Endothelial cell of umbilical vein (primary cell): ENCODE results near the gene SETD2. TPM values are rescaled to one million over a fixed set of nuclear protein-coding genes. Genes with fewer than 3 reads are reported as not detected.

ENCODE experiments used
- BruUV-seq: library from RNA; stranded (reverse); fragments of 400-500 nt; replicated peaks from 2 replicates; lab custom pipeline; 2021; lab: Mats Ljungman, UMichigan
- CTCF ChIA-PET: fragments of 300-600, 350-600 bp; sonication (Branson Sonifier 250); formaldehyde crosslinking; loops from one replicate; lab custom pipeline; 2021; ENCODE audit warnings: antibody characterized with exemption, inconsistent platforms; lab: Charles Lee
- POLR2A ChIA-PET: fragments of 300-600, 350-600 bp; sonication (Branson Sonifier 250); formaldehyde crosslinking; loops from one replicate; lab custom pipeline; 2021; ENCODE audit warnings: antibody characterized with exemption, inconsistent platforms; lab: Charles Lee
- DNase-seq: peaks from one replicate; pipeline ENCODE4 v3.0.0-alpha.2; 2011; ENCODE audit warnings: low read depth, low spot score
- FAIRE-seq: peaks from 2 replicates; lab custom pipeline; 2011; peaks lifted over from hg19 to GRCh38; lab: Jason Lieb, UNC
- H2AFZ ChIP-seq: 2 replicates; pipeline ENCODE4 v1.6.0; 2012; ENCODE audit warnings: low read depth, low read length, control low read depth, inconsistent platforms
- H3K27ac ChIP-seq: 2 replicates; pipeline ENCODE4 v1.5.1; 2011; ENCODE audit warnings: low read depth, mild to moderate bottlenecking, control low read depth, low read length, moderate library complexity; ENCODE audit not compliant: insufficient read depth
- H3K27me3 ChIP-seq, 2 experiments: 2 replicates each; pipeline versions ENCODE4 v1.6.0 to v1.6.1; 2011; ENCODE audit warnings: low read length in 2 of 2, mixed read lengths in 1 of 2; ENCODE audit not compliant: control insufficient read depth in 2 of 2, insufficient read depth in 2 of 2
- H3K36me3 ChIP-seq, 2 experiments: 2 replicates in 1 of 2; 3 replicates in 1 of 2; pipeline ENCODE4 v1.5.1; 2011; ENCODE audit warnings: low read length in 2 of 2, mild to moderate bottlenecking in 1 of 2, moderate library complexity in 1 of 2; ENCODE audit not compliant: control insufficient read depth in 2 of 2, insufficient read depth in 2 of 2; ENCODE audit errors: extremely low read depth in 1 of 2
- H3K4me1 ChIP-seq: 3 replicates; pipeline ENCODE4 v1.5.1; 2011; ENCODE audit warnings: mild to moderate bottlenecking, low read length; ENCODE audit not compliant: control insufficient read depth, insufficient read depth; ENCODE audit errors: extremely low read depth
- H3K4me2 ChIP-seq: 2 replicates; pipeline ENCODE4 v1.6.1; 2011; ENCODE audit warnings: low read length, control low read depth, mixed read lengths; ENCODE audit not compliant: insufficient read depth
- H3K4me3 ChIP-seq, 3 experiments: fragments of 200-600 bp in 1 of 3; sonication (generic), shearing (Covaris generic) in 1 of 3; replicated peaks in 1 of 3; 2 replicates each; pipeline ENCODE4 v1.5.1; 2011 to 2016; ENCODE audit warnings: control low read depth in 3 of 3, low read length in 3 of 3, mild to moderate bottlenecking in 2 of 3, inconsistent platforms in 1 of 3, low read depth in 1 of 3, moderate library complexity in 1 of 3; ENCODE audit not compliant: insufficient read depth in 1 of 3
- H3K79me2 ChIP-seq: 2 replicates; pipeline ENCODE4 v1.6.0; 2012; ENCODE audit warnings: low read length, inconsistent platforms; ENCODE audit not compliant: control insufficient read depth, insufficient read depth
- H3K9ac ChIP-seq: replicated peaks from 2 replicates; pipeline ENCODE3; 2011; ENCODE audit warnings: low read length, control low read depth; ENCODE audit not compliant: insufficient read depth; ENCODE audit errors: extremely low read depth
- H3K9me1 ChIP-seq: replicated peaks from 3 replicates; pipeline ENCODE4 v1.6.0; 2011; ENCODE audit warnings: mild to moderate bottlenecking, low read length; ENCODE audit not compliant: control insufficient read depth, insufficient read depth; ENCODE audit errors: extremely low read depth
- H3K9me3 ChIP-seq: replicated peaks from 2 replicates; pipeline ENCODE4 v1.5.1; 2012; ENCODE audit warnings: low read length, inconsistent platforms; ENCODE audit not compliant: control insufficient read depth, insufficient read depth
- H4K20me1 ChIP-seq: replicated peaks from 2 replicates; pipeline ENCODE3; 2011; ENCODE audit warnings: mild to moderate bottlenecking, low read length; ENCODE audit not compliant: control insufficient read depth, insufficient read depth; ENCODE audit errors: extremely low read depth
- CTCF ChIP-seq, 2 donors: IDR thresholded peaks; 1 replicate in 1 of 2; 2 replicates in 1 of 2; pipeline ENCODE4 v1.5.1; 2011; ENCODE audit warnings: low read length in 2 of 2, mild to moderate bottlenecking in 2 of 2, moderate library complexity in 2 of 2, control low read depth in 1 of 2, inconsistent platforms in 1 of 2, low read depth in 1 of 2; ENCODE audit not compliant: insufficient read depth in 1 of 2; ENCODE audit errors: extremely low read depth in 1 of 2
- EZH2 ChIP-seq: IDR thresholded peaks from 2 replicates; pipeline ENCODE4 v1.6.1; 2012; ENCODE audit warnings: borderline replicate concordance, low read depth, mild to moderate bottlenecking, moderate library complexity, low read length, inconsistent platforms; ENCODE audit not compliant: severe bottlenecking
- FOS ChIP-seq: IDR thresholded peaks from 2 replicates; pipeline ENCODE4 v1.6.1; 2011; ENCODE audit warnings: mild to moderate bottlenecking, low read length, moderate library complexity, borderline replicate concordance; ENCODE audit not compliant: insufficient read depth
- GATA2 ChIP-seq: IDR thresholded peaks from 2 replicates; pipeline ENCODE4 v1.7.0; 2011; ENCODE audit warnings: low read depth, mild to moderate bottlenecking, moderate library complexity, mixed read lengths, low read length; ENCODE audit not compliant: insufficient read length, insufficient read depth
- JUN ChIP-seq: IDR thresholded peaks from 2 replicates; pipeline ENCODE4 v1.6.1; 2011; ENCODE audit warnings: borderline replicate concordance, low read depth; ENCODE audit not compliant: insufficient read length, insufficient read depth
- MAX ChIP-seq: IDR thresholded peaks from 2 replicates; pipeline ENCODE4 v1.6.1; 2011; ENCODE audit not compliant: insufficient read depth, insufficient read length
- MYC ChIP-seq: IDR thresholded peaks from one replicate; pipeline ENCODE4 v1.6.1; 2011; ENCODE audit warnings: mild to moderate bottlenecking, low read depth, low read length
- POLR2A ChIP-seq: IDR thresholded peaks from 2 replicates; pipeline ENCODE4 v1.6.1; 2012; ENCODE audit warnings: low read depth, mild to moderate bottlenecking, control low read depth, low read length
- POLR2AphosphoS5 ChIP-seq: IDR thresholded peaks from 2 replicates; pipeline ENCODE4 v1.6.1; 2012; ENCODE audit warnings: low read depth, mild to moderate bottlenecking, control low read depth, low read length, moderate library complexity; ENCODE audit not compliant: insufficient read depth
- dilution Hi-C: fragments of 300-500 bp; cut with MboI; formaldehyde crosslinking; loops from one replicate; pipeline ENCODE4 v1.15.0; 2019; ENCODE audit warnings: low sequenced_read_pairs; ENCODE audit not compliant: extremely low pct_ligation_motif_present
- intact Hi-C: fragments of 100-400 bp; cut with micrococcal nuclease; formaldehyde crosslinking; loops from one replicate; pipeline ENCODE4 v1.10.0; 2022
- polyA plus RNA-seq, 4 experiments: library from polyadenylated mRNA; depleted of rRNA in 3 of 4; stranded (reverse) in 3 of 4; unstranded in 1 of 4; fragments of >200 nt; gene quantifications; 2 replicates each; pipeline versions ENCODE4 v1.2.1 to v1.2.3, GENCODE V29; 2011 to 2012; ENCODE audit warnings: missing spikeins in 1 of 4
- total RNA-seq: library from RNA; stranded (reverse); gene quantifications from 2 replicates; pipeline ENCODE4 v1.2.3, GENCODE V29; 2021

SETD2 gene
- total and polyA plus RNA-seq, 2 donors (not counting 3 experiments of a cell fraction or from before 2014, with no cell fraction given) = 13.7 to 41.4 TPM

- DNase-seq (no peak), FAIRE-seq (no peak)
- H3K79me2 ChIP-seq = peaks cover 25% of the 10 kb centered on the region
- H3K9me1 ChIP-seq = no peaks in the 10 kb centered on the region
- ChIA-PET CTCF (interaction anchor here (2.6 kb wide), 1 partner anchor 66 kb away, joined by 34 read pairs; no protein-coding TSS in a partner anchor), POLR2A (no interaction called here)
- no peak overlapping the region for H3K4me3 ChIP-seq
- intact Hi-C loops = no loop called here
- peaks cover 21% of the 10 kb centered on the region for H3K4me1 ChIP-seq
- dilution Hi-C loops = no loop called here
- BruUV-seq = no TSS peak
- H3K4me2 ChIP-seq = no peak overlapping the region
- peaks cover 3 to 15% of the 10 kb centered on the region in 2 experiments for H3K36me3 ChIP-seq
- H3K9me3 ChIP-seq = no peaks in the 10 kb centered on the region
- TF ChIP-seq JUN (no peak), MAX (no peak), MYC (no peak), EZH2 (no peak), POLR2A (no peak), CTCF (IDR thresholded peaks at IDR 0.05; ENCODE audit: extremely low read depth in 1 of 2, insufficient read depth in 1 of 2, low read depth in 1 of 2, low read length in 2 of 2) (no peak), GATA2 (no peak), FOS (no peak), POLR2AphosphoS5 (no peak)
- no peak overlapping the region for H2AFZ ChIP-seq
- H3K27ac ChIP-seq = no peak overlapping the region
- no peaks in the 10 kb centered on the region for H4K20me1 ChIP-seq
- no peak overlapping the region for H3K9ac ChIP-seq
- no peaks in the 10 kb centered on the region for H3K27me3 ChIP-seq
Observed at GRCh38 chr3:46989146-46989810, 174.6 kb downstream of the SETD2 start.
